NOMO-1 treated with dmso at 0.1 percent for 144 hours (cell line): ENCODE results near the gene ATXN2.
"Not testable (repeated sequence)": the region's sequence is repeated elsewhere in the genome, so short reads cannot be mapped to it uniquely, and the experiment has no call there.

ENCODE experiments used
- DNase-seq: peaks from one replicate; lab custom pipeline; 2025; ENCODE audit not compliant: unreplicated experiment; lab: John Stamatoyannopoulos, UW

Gene ATXN2

GRCh38 chr12:111573476-111573875 lies 25.6 kb downstream of the ATXN2 start:
- no peak for DNase-seq

GRCh38 chr12:111570084-111570961 lies 28.8 kb downstream of the ATXN2 start:
- DNase-seq = no peak

DNA sequence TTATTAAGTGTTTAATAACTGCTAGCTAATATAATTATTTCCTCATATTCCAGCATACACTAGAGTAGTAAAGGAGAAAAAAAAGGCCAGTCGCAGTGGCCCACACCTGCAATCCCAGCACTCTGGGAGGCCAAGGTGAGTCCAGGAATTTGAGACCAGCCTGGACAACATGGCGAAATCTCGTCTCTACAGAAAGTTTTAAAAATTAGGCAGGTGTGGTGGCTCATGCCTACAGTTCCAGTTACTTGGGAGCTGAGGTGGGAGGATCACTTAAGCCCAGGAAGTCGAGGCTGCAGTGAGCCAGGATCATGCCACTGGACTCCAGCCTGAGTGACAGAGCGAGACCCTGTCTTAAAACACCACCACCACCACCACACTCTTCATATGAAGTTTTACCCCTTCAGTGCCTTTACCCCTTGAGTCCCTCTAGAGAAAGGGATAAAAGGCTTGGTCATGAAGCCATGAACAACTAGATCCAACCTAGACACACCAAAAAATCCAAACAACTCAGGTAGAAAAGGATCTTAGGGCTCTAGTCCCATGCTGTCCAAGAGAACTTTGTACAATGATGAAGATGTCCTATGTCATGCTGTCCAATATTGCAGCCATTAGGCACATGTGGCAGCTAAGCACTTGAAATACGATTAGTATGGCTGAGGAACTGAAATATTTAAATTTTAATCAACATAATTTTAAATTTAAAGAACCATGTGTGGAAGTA lies 29.6 kb downstream of the ATXN2 start:
- DNase-seq = no peak

- not testable (repeated sequence) for DNase-seq
Measured at GRCh38 chr12:111560844-111561243, 38.3 kb downstream of the ATXN2 start.

DNA sequence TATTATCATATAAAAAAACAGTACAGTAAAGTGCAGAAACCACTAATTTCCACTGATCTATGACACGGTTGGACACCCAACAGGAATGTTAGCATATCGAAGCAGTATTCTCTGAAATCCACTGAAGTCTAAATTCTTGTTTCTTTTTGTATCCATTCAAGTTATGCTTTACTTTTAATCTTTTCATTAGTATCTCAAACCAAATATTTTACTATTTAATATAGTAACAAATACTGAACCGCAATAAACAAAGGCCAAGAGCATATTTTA lies 41.1 kb downstream of the ATXN2 start:
- DNase-seq = no peak

GRCh38 chr12:111557271-111558106 lies 41.6 kb downstream of the ATXN2 start:
- DNase-seq = no peak

GRCh38 chr12:111556676-111557075 lies 42.4 kb downstream of the ATXN2 start:
- no peak for DNase-seq

DNA sequence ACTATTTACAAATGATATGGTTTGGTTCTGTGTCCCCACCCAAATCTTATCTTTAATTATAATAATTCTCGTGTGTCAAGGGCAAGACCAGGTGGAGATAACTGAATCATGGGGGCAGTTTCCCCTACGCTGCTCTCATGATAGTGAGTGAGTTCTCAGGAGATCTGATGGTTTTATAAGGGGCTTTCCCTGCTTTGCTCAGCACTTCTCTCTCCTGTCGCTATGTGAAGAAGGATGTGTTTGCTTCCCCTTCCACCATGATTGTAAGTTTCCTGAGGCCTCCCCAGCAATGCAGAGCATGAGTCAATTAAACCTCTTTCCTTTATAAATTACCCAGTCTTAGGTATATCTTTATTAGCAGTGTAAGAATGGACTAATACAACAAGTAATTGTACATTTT lies 43.8 kb downstream of the ATXN2 start:
- not testable (repeated sequence) for DNase-seq

DNA sequence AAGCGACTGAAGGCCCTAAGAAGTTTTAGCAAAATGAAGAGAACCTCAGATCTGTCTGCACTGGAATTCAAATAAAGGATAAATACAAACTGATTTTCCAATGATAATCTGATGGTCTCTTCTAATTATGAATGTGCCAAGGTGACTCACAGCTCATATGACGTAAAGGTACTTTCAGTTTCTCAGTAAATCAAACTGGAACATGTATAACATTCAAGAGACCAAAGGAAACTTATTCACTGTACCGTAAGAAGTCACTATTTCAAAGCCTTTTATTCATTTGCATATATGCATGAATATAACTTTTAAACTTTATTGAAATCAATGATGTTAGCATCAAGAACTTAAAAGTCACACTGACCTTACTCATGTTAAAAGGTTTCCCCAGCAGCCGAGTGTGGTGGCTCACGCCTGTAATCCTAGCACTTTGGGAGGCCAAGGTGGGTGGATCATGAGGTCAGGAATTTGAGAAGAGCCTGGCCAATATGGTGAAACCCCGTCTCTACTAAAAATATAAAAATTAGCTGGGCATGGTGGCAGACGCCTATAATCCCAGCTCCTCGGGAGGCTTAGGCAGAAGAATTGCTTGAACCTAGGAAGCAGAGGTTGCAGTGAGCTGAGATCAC lies 52.2 kb downstream of the ATXN2 start:
- DNase-seq = no peak

GRCh38 chr12:111546171-111546570 lies 52.9 kb downstream of the ATXN2 start:
- no peak for DNase-seq

GRCh38 chr12:111544032-111544431 lies 55.1 kb downstream of the ATXN2 start:
- no peak for DNase-seq

DNA sequence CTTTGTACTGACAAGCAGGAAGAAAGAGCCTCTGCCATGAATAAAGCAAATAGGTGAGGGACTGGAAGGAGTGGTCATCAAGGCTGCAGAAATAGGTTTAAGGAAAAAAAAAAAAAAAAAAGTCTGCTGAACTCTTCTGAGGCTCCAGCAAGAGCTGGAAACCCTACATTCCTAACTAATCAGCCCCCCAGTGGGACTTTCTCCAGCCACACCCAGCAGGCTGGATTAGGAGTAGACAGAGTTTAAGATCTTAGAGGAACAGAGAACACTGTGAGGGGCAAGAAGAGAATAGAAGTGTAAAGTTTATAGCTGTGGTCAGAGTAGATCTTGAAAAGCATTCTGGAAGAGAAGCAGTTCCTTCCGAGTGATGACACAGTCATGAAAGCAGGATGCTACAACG lies 66.4 kb downstream of the ATXN2 start:
- DNase-seq = no peak

GRCh38 chr12:111529424-111530368 lies 69.4 kb downstream of the ATXN2 start:
- peak; percentile 43 for DNase-seq

DNA sequence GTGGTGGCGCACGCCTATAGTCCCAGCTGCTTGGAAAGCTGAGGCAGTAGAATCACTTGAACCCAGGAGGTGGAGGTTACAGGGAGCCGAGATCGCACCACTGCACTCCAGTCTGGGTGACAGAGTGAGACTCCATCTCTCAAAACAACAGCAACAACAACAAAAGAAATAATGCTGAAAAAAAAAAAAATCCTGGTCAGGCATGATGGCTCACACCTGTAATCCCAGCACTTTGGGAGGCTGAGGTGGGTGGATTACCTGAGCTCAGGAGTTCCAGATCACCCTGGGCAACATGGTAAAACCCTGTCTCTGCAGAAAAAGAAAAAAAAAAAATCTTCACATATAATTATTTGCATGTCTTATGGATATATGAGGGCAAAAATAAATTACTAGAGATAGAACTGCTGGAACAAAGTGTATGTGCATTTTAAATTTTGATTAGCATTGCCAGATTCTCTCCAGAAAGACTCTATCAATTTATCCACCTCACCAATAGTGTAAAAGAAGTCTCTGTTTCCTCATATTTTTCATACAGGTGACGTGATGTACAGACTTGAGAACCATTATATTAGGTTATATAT lies 75.4 kb downstream of the ATXN2 start:
- no peak for DNase-seq

DNA sequence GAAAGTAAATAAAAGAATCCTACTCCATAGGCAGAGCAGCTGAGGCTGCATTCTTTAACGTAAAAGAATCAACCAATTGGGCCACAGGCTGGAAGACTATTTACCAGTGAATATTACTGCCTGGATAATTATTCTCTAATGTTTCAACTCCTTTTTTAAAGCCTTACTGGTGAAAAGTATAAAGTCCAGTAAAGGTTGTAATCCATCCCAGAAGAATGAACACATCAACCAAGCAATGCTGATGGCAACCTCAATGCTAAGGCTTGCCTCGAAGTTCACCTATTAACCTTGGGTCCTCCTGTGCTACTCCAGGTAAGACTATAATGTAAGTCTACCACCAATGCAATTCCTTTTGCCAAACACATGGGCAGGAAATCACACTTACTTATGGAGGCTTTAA lies 77.3 kb downstream of the ATXN2 start:
- no peak for DNase-seq

DNA sequence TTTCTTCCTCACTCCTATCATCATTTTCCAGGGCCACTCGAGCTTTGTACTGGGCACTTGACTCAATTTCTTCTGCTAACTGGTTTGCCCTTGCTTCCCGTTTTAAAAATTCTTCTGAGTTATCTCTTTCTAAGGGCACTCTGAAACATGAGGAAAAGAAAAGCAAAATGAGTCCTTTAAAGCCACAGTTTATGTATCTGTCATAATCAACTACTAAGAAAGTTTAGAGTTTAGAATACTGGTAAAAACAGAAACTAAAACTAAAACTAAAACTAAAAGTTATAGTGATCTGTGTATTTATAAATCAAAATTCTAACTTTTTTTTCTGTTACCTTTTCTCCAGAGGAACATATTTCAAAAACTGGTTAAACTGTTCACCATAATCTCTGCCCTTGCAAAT lies 79.2 kb downstream of the ATXN2 start:
- no peak for DNase-seq

DNA sequence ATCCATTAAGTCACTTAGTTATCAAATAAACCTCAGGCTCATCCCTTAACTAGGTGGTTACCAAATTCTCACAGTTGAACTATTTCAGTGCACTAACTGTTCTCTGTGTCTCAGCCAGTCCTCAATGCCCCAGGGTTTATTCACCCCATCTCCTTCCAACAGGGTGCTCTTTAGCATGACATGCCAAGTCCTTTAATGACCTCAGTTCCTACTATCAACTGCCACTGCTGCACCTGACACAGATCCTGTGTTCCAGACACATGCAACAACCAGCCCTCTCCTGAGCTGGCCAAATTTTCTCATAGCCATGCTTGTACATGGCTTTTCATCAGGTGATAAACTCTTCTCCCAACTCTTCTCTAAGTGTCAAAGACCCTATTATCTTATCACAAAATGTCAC lies 80.0 kb downstream of the ATXN2 start:
- no peak for DNase-seq

DNA sequence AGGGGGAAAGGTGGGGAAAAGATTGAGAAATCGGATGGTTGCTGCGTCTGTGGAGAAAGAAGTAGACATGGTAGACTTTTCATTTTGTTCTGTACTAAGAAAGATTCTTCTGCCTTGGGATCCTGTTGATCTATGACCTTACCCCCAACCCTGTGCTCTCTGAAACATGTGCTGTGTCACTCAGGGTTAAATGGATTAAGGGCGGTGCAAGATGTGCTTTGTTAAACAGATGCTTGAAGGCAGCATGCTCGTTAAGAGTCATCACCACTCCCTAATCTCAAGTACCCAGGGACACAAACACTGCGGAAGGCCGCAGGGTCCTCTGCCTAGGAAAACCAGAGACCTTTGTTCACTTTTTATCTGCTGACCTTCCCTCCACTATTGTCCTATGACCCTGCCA lies 91.4 kb downstream of the ATXN2 start:
- not testable (repeated sequence) for DNase-seq

DNA sequence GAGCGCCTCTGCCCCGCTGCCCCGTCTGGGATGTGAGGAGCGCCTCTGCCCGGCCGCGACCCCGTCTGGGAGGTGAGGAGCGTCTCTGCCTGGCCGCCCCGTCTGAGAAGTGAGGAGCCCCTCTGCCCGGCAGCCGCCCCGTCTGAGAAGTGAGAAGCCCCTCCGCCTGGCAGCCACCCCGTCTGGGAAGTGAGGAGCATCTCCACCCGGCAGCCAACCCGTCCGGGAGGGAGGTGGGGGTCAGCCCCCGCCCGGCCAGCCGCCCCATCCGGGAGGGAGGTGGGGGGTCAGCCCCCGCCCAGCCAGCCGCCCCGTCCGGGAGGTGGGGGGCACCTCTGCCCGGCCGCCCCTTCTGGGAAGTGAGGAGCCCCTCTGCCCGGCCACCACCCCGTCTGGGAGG lies 91.9 kb downstream of the ATXN2 start:
- not testable (repeated sequence) for DNase-seq

DNA sequence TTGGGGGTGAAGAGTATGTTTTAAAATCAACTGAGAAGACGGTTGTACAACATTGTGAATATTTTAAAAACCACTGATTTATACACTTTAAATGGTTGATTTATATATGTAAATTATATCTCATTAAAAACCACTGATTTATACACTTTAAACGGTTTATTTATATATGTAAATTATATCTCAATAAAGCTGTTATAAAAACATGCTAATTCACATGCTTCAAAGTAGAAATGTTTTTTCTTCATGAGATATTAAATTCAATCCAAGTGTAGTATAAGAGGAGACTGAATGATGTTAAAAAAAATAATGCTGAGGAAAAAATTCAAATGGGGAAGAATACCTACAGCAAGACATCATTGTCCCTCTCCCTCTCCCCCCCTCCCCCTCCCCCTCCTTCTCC lies 92.9 kb downstream of the ATXN2 start:
- no peak for DNase-seq
